ENCODE measurements around the gene STARD6.

DNA sequence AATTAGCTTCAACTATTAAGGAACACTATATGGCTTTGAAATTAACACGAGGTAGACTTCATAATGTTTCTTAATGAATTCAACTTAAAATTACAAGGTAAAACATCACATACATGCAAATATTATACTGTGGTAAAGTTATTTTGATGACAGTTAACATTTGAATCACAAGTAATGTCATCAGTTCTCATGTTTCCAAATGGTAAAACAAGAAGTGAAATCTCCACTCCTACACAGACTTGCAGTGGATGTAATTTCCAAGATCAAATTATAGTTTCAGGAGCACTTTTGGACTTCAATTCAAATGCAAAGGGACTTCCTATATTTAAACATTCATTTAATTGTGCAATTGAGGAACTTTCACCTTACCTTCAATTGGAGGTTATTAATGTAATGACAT is 39.1 kb upstream of the STARD6 start:
- TF ChIP-seq TCF7L2 (IDR thresholded peaks at IDR 0.05; ENCODE audit: low read depth, low read length) (no peak), POLR2AphosphoS5 (IDR thresholded peaks at IDR 0.05; ENCODE audit: low read depth, low read length) (no peak)
